GM18868 (cell line): ENCODE data around the gene ZBTB7C.

ENCODE experiments used
- ATAC-seq: cut with Tn5 transposase; IDR thresholded peaks from one replicate; pipeline ENCODE4 v1.9.1; 2021; ENCODE audit warnings: mild to moderate bottlenecking, moderate library complexity; ENCODE audit not compliant: unreplicated experiment

Gene ZBTB7C

GRCh38 chr18:48391868-48392267, 17.3 kb downstream of the ZBTB7C start:
- no peak for ATAC-seq

GRCh38 chr18:48390641-48391040, 18.5 kb downstream of the ZBTB7C start:
- ATAC-seq = no peak

- ATAC-seq = no peak
Measured at GRCh38 chr18:48388478-48388877, 20.7 kb downstream of the ZBTB7C start.

GRCh38 chr18:48387300-48387699, 21.9 kb downstream of the ZBTB7C start:
- ATAC-seq = no peak

- ATAC-seq = no peak
Measured at GRCh38 chr18:48385596-48385995, 23.6 kb downstream of the ZBTB7C start.

- ATAC-seq = no peak
Measured at GRCh38 chr18:48376934-48377333, 32.2 kb downstream of the ZBTB7C start.

GRCh38 chr18:48376406-48376805, 32.8 kb downstream of the ZBTB7C start:
- ATAC-seq = no peak

GRCh38 chr18:48375150-48375800, 33.9 kb downstream of the ZBTB7C start:
- ATAC-seq = no peak

- no peak for ATAC-seq
Measured at GRCh38 chr18:48374423-48375149, 34.6 kb downstream of the ZBTB7C start.

GRCh38 chr18:48371854-48372602, 37.2 kb downstream of the ZBTB7C start:
- no peak for ATAC-seq

GRCh38 chr18:48367557-48367956, 41.6 kb downstream of the ZBTB7C start:
- ATAC-seq = no peak

- no peak for ATAC-seq
Measured at GRCh38 chr18:48365965-48366364, 43.2 kb downstream of the ZBTB7C start.

- no peak for ATAC-seq
Measured at GRCh38 chr18:48364146-48364545, 45.0 kb downstream of the ZBTB7C start.

- no peak for ATAC-seq
Measured at GRCh38 chr18:48363175-48363574, 46.0 kb downstream of the ZBTB7C start.

GRCh38 chr18:48361801-48362200, 47.4 kb downstream of the ZBTB7C start:
- ATAC-seq = no peak

- ATAC-seq = no peak
Measured at GRCh38 chr18:48360376-48361021, 48.7 kb downstream of the ZBTB7C start.

GRCh38 chr18:48359626-48360025, 49.6 kb downstream of the ZBTB7C start:
- no peak for ATAC-seq

- ATAC-seq = no peak
Measured at GRCh38 chr18:48358868-48359267, 50.3 kb downstream of the ZBTB7C start.

GRCh38 chr18:48356909-48357631, 52.1 kb downstream of the ZBTB7C start:
- ATAC-seq = no peak

- ATAC-seq = no peak
Measured at GRCh38 chr18:48356151-48356745, 52.9 kb downstream of the ZBTB7C start.
